DMS114 treated with DMSO at 0.1 percent for 48 hours (cell line): ENCODE results near the gene GPD1.

Source experiments
- DNase-seq: peaks from one replicate; lab custom pipeline; 2025; ENCODE audit not compliant: unreplicated experiment; lab: John Stamatoyannopoulos, UW

Gene GPD1

GRCh38 chr12:50103767-50104321 is at the start of gene GPD1:
Gene GPD1 (plus strand): TSS chr12:50104008. CDS start chr12:50104051, 43 bp downstream.
- no peak for DNase-seq

DNA sequence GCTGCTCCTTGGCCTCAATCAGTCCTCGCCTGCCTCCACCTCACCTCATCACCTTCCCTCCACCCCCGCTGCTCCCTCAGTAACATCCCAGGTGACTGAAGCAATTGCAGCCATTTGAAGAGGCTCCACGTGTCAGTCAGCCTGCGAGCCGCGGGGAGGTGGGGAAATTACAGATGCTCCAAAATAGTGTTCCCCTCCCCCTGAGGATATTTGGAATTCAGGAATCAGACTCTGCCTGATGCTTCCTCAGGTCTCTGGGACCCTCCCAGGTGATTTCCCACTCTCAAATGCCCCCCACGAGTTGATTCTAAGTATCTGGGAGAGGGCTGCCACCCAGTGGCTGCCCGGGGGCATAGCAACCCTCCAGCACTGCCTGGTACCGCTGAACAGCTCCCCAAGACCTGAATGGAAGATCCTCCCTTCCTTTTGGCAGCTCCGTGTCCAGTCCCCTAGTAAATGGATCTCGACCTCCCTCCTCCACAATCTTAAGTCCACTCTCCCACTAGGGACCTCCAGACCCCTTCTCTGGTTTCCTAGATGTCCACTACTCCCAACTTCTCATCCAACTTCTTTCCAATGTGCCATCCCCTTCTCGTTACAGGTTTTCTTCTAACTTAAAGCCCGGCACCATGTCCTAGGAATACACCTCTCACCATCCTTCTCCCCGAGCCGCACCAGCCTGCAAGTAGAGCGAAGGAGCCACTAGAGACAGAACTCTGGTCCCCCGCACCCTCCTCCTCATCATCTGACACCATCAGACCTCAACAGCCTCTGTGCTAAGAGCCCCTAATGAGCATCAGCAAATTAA is 47.8 kb upstream of the GPD1 start:
- DNase-seq: peak; percentile 47

DNA sequence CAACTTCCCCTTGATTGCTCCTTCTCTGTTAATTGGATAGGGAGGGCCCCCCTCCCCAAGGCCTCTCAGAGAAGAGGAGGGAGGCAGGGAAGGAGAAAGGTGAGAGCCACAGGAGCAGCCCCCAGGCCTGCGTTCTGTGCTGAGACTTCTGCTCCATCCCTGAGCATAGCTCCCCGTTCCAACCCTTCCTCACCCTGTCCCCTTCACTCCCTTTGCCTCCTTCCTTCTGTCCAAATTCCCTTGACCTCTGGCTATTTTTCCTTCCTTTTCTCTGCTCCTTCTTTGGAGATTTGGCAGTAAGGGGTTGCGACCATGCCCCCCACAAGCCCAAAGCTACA is 47.2 kb upstream of the GPD1 start:
- no peak for DNase-seq

DNA sequence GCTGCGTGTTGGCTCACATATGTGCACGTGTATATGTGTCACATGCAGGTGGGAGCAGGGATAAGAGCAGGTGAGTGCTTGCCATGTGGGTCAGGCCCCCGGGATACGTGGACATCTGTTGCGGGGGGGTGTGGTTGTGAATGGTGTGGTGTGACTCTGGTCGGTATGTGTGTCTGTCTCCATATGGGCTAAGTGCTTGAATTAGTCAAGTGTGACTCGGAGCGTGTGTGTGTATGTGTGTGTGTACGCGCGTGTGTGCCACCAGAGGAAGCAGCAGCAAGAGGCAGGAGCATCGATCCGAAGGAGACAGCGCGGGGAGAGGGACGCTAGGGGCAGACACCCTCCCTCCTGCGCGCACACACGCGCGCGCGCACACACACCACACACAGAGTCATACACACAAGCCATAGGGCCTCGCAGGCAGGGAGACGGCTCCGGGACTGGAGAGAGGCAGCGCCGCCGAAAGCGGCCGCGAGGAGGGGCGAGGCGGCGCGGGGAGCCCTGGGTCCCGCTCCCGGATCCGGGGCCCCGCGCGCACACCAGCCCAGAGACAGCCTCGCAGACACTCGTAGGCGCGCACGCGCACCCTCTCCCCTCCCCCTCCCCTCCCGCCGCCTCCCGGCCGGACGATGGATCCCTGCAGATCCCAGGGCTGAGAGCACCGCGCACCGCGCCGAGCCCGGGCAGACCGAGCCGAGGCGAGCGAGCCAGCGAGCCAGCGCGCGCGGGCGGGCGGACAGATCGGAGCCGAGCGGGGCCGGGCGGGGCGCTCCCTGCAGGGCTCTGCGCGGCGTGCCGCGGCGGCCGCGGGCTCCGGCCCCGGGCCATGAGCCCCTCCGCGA is 46.6 kb upstream of the GPD1 start, which contains the start of gene ASIC1:
ASIC1 (plus strand) TSS at position 597 of the 842 bp plus-strand sequence. CDS start 1,171 bp downstream, outside the sequence.
- peak; percentile 68 for DNase-seq

GRCh38 chr12:50057896-50058670 is 45.7 kb upstream of the GPD1 start:
- no peak for DNase-seq

DNA sequence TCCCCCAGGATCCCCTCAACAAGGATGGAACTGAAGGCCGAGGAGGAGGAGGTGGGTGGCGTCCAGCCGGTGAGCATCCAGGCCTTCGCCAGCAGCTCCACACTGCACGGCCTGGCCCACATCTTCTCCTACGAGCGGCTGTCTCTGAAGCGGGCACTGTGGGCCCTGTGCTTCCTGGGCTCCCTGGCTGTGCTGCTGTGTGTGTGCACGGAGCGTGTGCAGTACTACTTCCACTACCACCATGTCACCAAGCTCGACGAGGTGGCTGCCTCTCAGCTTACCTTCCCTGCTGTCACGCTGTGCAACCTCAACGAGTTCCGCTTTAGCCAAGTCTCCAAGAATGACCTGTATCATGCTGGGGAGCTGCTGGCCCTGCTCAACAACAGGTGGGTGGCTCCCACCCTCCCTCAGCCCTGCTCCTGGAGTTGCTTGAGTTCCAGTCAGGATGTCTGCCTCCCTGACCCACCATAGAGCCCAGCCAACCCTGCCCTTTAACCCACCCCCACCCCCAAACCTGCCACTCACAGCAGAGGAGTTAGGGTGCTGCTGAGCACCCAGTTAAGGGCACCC is 45.0 kb upstream of the GPD1 start:
- DNase-seq: no peak

DNA sequence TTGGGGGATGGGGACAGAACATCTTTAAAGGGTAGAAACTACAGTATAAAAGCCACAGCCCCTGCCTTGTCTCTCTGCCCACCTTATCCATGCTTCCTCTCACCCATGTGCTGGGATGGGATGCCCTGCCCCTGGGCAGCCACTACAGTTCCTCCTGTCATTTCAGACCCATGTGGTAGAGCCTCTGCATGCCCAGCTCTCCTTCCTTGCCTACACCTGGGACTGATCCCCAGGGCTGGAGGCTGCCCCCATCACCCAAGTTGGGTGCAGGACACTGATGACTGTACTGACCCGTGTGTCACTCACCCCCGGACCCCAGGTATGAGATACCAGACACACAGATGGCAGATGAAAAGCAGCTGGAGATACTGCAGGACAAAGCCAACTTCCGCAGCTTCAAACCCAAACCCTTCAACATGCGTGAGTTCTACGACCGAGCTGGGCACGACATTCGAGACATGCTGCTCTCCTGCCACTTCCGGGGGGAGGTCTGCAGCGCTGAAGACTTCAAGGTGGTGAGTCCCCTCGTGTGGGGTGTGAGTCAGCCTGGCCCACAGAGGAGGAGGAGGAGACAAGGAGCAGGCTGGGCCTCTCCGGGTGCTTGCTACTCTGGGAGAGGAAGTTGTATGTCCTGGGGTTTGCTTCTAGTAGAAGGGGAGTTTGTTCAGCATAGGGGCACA is 44.2 kb upstream of the GPD1 start:
- DNase-seq: no peak

- no peak for DNase-seq
These were observed 43.7 kb upstream of the GPD1 start for GRCh38 chr12:50060120-50060468.

GRCh38 chr12:50061171-50061570 is 42.6 kb upstream of the GPD1 start:
- DNase-seq: no peak

GRCh38 chr12:50061946-50062686 is 41.7 kb upstream of the GPD1 start:
- DNase-seq: no peak

- no peak for DNase-seq
These were observed 40.9 kb upstream of the GPD1 start for GRCh38 chr12:50062728-50063460.

- no peak for DNase-seq
These were observed 38.0 kb upstream of the GPD1 start for GRCh38 chr12:50065726-50066310.

DNA sequence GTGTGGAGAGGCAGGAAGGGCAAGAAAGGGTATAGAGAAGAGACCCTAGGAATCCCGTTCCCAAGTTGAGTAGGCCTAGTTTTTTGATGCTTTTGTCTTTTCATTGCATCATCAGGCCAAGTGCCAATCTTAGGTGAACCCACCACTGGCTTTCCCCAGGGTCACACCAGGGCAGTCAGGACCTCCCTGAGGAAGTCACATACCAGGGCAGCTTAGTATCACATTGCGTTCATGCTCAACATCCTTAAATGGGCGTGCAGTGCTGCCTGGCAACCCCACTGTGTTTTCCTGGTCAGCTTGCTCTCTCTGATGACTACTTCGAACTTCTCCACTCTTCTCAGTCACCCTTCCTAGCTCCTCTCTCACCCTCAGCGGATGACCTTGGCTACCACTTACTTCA is 37.4 kb upstream of the GPD1 start:
- no peak for DNase-seq

DNA sequence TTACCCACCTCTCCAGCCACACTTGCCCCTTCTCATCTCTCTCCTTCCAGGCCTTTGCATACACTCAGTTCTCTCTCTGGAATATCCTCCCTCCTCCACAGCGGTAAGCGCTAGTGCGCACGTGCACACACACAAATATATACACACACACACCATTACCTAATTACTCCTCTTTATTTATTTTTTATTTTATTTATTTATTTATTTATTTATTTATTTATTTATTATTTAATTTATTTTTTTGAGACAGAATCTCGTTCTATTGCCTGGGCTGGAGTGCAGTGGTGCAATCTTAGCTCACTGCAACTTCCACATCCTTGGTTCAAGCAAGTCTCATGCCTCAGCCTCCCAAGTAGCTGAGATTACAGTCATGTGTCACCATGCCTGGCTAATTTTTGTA is 34.7 kb upstream of the GPD1 start:
- no peak for DNase-seq

- no peak for DNase-seq
These were observed 34.3 kb upstream of the GPD1 start for GRCh38 chr12:50069539-50069938.

GRCh38 chr12:50070314-50071060 is 33.3 kb upstream of the GPD1 start:
- peak; percentile 81 for DNase-seq

- DNase-seq: no peak
These were observed 31.5 kb upstream of the GPD1 start for GRCh38 chr12:50072198-50072907.
